ENCODE results near the gene SERGEF.

Gene SERGEF

DNA sequence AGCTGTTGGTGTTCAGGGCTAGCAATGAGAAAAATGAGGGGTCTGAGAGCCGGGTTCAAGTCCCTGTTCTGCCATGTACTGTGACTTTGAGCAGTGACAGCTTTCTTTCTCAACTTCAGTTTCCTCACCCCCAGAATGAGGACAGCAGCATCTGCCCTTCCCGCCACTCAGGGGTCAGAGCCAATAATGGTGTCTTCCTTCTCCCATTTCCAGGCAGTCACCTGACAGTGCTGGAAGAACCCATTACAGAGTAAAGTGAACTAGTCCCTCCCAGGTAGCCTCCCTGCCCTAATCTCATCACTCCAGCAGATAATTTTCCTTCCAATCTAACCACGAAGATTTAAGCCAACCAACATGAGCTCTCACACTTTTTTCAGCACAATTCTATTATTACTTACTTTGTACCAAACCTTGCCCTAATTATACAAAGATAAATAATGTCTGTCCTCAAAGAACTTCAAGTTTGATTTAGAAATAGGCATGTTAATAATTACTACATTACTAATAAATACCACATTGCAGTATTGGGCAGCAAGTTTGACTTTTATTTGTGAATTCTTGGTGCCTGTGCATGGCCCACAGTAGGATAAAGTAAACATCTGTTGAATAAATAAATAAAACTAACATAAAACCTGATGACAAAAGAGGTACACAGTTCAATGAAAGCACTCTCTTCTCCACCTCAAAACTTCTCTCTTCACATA is 61.0 kb downstream of the SERGEF start:
- no peak for DNase-seq (ENCODE audit: low read depth)

DNA sequence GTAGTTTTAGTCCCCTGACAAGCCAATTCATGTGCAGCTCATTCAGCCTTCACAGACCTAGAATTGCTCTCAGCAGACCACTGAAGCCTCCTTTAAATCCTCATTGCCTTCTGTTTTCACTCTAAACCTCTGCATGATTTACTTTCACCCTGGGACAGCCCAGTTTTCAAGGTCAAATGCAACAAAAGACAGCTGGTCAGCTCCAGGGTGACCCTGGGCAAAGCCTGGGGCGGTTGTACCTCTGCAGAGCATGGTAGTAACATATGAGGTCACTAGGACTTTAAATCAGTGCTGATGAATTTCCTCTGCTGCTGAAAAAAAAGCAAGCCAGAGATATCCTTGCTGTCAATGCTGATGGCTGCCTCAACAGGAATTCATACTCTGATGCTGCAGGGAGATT is 62.2 kb downstream of the SERGEF start:
- DNase-seq (ENCODE audit: low read depth): no peak

DNA sequence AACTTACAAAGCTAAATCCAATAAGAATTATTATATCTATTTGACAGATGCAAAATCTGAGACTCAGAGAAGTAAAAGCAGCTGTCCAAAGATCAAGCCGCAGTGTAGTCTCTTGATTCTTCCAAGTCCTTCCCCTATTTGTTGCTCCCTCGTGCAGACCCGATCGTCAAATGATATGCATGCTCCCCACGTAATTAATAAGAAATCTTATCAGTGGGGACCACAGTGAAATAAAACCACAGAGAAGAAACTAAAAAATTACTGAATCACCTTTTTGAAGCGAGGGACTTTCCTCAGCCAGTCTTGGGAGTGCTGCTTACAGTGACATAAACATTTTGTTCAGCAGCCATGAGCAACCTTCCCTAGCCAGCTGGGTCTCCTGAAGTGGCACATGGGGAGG is 64.6 kb downstream of the SERGEF start:
- DNase-seq (ENCODE audit: low read depth): no peak

DNA sequence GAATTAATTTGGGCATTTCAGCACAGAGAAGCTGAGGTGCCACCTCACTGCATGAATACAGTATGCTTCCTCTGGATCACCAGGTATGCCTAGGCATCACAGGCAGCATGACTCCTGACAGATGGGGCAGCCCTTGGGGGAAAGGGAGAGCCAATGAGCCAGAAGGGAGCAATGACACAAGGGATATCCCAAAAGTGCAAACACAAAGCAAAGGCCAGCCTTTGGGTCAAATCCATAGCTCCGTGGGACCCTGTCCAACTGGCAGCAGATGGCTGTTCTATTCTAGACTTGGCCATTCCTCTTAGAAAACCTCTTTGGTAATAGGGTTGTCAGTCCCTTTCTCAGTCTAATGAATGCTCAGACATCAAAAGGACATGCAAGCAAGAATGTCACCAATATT is 73.3 kb downstream of the SERGEF start:
- no peak for DNase-seq (ENCODE audit: low read depth)

DNA sequence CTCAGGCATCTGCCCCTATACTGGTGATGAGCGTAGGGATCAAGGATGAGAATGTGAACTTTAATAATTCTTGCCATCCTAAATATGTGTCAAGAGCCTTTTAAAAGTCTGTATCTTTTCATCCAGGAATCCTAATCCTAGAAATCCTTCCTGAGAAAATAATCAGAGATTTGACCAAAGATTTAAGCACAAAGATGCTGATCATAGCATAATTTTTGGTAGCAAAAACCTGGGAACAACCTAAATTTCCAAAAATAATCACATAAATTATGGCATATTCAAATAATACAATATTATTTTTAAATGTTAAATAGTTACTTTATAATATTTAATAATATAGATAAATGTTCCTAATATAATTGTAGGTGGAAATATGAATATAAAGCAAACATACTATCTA is 76.1 kb downstream of the SERGEF start:
- DNase-seq (ENCODE audit: low read depth): no peak

DNA sequence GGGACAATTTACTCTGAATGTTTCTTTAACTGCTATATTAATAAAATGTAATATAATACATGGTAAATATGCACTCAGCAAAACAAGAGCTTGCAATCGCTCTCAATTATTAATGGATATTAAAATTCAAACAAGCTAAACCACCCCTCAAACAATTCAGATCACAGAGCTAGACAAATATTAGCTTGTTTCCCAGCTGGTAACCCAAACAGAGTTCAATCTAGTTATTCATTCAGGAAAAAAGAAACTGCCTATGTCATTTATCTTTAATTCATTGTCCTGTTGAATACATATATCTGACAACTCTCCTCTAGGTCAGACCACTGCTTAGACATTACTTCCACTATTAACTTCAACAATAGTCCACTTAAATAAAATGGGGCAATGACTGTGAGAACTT is 78.7 kb downstream of the SERGEF start:
- no peak for DNase-seq (ENCODE audit: low read depth)

DNA sequence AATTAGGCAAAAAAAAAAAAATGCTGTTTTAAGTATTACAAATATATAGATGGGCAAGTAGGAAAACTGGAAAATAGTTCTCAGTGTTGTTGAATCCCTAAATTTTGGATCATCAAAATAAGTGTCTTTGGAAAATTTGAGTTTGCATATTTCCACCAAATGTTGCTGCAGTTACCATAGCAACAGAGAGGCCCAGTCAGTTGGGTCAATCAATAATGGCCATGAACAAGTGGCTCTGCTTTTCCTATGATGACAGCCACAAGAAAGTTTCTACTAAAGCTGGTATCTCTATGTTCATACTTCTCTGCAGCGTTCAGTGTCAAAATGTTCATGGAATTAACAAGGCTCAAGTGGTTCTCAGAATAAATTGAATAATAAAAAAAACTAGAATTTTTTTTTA is 79.1 kb downstream of the SERGEF start:
- no peak for DNase-seq (ENCODE audit: low read depth)

DNA sequence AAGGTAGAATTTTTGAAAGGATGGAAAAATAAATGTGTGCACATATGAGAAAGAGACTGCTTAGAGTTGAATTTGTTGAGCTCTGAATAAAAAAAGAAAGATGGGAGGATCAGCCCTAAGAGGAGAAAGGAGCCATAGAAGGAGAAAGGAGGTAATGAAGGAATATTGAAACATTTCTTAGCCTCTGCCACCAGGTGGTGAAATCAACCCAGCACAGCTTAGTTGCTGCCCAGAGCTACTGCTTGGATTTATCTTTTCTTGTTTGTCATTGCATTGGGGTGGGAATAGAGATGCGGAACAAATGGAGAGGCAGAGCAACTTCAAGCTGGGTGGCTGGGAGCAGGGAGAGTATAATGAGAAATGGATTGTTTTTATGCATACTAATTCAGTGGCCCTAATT is 80.4 kb downstream of the SERGEF start:
- no peak for DNase-seq (ENCODE audit: low read depth)

DNA sequence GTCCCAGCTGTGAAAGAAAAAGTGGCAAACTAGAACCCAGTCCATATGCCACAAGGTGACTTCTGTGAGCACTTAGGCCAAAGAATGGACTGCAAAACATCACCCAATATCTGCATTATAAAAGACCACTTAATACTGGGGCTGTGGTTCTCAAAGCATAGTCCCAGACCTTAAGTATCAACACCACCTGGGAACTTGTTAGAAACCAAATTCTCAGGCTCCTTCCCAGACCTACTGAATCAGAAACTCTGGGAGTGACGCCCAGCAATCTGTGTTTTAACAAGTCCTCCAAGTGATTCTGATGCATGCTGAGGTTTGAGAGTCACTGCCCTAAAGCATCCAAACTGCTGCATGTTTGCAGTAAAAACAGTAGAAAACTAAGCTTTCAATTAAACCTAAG is 81.3 kb downstream of the SERGEF start:
- DNase-seq (ENCODE audit: low read depth): no peak

DNA sequence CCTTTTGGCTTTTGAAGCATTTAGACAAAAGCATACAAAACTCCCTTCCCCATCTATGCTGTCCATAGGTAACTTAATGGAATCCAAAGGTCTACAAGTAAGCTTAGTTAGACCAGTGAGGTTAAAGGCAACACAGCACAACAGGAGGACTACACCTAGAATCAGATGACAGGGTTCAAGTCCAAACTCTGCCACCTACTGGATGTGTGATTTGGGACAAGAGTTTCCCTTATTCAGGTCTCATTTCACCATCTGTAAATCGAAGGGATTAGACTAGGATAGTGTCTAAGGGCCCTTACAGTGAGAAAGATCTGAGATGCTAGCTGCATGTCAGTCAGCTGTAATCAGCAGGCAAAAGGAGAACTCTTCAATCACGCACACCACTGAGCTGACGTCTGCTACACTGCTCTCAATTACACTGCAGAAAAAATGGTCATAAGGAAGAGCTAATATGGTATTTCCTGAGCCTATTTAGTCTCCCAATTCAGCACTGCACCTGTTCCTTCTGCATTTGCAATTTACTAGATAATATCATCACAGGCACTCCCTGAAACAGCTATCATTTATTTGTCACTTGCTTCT is 82.2 kb downstream of the SERGEF start:
- DNase-seq (ENCODE audit: low read depth): no peak

DNA sequence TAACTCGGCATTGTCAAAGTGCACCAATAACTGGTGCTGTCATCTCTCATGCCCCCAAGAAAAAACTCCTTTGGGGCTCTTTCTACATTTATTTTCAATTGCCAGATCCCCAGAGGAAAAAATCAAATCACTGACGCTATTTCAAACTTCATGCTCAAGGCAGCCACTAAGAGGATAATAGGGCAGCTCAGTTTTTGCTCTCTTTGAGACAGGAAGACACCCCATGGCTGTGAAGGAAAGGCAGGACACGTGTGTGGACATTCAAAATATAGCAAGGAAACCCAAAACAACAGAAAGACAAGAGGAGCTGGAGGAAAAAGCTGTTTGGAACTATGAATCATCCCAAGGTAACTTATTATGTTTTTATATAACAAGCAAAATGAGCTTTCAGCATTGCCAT is 83.7 kb downstream of the SERGEF start:
- no peak for DNase-seq (ENCODE audit: low read depth)

DNA sequence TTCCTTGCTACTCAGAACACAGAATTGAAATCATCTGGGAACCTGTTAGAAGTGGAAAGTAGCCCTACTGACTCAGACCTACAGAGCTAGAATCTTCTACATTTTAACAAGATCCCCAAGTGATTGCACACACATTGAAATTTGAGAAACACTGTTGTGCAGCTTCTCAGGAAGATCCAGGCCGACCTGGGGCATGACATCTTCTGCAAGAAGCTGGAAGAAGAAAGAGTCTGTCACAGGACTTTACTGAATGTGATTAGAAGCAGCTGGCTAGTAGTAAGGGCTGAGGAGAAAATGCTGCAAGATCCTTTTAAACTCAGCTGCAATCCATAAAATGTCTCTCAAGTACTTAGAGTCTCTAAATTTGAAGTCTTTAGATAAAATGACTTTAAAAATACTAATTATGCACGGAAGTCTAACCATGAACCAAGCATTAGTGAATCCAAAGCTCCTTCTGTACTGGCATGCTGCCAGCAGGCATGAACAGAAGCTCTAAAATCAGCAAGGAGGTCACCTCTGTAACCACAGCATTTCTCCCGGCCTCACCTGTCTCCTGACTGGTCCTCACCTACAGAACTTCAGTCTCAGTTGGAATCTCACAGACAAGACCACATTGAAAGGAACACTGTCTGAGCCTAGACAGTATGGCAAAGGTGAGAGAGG is 85.0 kb downstream of the SERGEF start:
- DNase-seq (ENCODE audit: low read depth): peak; percentile 73

DNA sequence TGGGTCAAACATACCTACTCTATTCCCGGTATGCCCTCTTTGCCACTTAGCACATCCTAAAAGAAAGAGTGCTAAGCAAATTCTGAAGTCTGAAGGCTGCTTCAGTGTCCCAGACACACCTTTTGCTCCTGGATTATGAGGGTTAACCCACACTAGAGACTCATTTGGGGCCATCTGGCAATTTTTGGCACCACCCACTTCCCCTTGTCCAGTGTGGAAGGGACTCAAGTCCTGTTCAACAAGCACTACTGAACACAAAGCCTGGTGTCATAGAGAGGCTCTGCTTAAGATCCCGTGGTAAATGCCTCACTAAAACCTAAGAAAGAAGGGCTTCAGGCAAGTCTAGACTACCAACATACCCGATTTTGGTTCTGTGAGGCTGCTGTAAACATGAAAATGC is 85.8 kb downstream of the SERGEF start:
- no peak for DNase-seq (ENCODE audit: low read depth)

DNA sequence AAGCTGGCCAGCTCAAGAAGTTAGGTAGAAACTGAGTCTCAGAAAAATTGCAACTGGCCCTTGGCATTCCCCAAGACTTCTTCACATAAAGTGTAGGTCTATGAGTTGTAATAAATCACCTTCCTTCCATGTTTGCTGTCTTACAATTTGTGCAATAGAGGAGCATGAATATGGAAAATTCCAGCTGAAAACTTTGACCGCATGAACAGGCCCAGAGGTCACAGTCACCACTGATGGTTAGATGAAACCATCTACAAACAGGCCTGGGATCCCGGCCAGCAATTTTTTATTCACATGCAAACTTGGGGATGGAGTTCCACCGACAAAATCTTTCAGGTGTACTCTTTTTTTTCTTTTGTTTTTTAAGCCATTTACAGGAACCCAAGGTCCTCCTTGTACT is 88.1 kb downstream of the SERGEF start:
- no peak for DNase-seq (ENCODE audit: low read depth)

DNA sequence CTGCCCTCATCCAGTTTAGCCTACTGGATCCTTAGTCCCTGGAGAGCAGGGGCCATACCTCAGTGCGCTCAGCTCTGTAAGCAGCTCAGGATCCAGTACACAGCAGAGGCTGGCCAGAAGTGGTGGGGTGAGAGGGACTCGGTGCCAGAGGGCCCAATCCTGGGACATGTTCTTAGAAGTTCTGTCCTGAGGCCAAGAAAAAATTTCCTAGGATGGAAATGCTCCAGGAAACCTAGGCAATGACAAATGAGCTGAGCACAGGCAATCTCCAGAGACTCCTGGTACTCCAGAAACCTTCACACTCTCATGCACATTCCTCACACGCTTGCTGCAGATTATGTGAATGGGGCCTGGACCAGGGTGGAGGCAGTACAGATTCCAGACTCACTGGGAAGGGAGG is 89.6 kb downstream of the SERGEF start:
- DNase-seq (ENCODE audit: low read depth): no peak

DNA sequence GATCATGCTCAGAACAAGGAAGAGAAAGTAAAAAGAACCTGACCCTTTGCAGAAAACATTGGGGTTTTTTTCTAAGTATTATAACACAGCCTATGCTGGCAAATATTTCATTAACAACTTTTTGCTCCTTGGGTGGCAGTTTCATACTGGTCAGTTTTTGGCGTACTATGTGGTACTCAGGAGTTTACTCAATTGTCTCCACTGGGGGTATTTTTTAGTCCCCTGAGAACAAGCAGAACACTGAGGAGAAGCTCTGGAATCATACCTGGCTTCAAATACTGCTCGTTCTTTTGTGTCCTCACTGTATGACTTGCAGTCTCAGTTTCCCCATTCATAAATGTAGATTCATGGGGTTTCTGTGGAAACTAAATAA is 90.4 kb downstream of the SERGEF start:
- DNase-seq (ENCODE audit: low read depth): no peak

DNA sequence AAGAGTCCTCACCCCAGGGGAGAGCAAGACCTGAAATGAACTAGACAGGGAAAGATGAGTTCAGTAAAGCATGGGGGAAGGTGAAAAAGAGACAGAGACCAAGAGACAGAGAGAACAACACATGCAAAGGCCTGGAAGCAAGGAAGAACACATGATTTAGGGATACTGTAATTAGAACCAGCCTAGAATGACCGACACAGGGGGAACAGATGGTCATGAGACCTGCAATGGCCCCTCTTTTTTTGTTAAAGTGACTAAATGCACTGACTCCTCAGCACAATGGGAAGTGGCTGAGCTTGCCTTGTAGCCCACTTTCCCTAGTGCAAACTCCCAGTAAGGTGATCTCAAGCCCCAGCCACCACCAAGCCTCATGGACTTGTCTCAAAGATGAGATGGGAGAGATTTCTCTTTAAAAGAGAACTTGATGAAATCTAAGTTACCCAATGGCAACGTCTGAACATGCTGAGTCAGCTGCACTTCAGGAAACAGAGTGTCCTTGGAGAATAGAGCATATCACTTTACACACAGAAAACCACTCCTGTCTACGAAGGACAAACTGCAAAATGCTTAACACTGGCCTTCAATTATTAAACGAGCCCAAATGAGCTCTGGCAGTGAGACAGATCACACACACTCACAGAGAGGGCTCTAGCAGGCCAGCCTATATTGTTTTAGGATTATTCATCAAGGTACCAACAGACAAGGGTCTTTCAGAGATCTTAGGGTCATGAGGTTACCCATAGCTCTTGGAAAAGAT is 91.0 kb downstream of the SERGEF start:
- peak; percentile 81 for DNase-seq (ENCODE audit: low read depth)

DNA sequence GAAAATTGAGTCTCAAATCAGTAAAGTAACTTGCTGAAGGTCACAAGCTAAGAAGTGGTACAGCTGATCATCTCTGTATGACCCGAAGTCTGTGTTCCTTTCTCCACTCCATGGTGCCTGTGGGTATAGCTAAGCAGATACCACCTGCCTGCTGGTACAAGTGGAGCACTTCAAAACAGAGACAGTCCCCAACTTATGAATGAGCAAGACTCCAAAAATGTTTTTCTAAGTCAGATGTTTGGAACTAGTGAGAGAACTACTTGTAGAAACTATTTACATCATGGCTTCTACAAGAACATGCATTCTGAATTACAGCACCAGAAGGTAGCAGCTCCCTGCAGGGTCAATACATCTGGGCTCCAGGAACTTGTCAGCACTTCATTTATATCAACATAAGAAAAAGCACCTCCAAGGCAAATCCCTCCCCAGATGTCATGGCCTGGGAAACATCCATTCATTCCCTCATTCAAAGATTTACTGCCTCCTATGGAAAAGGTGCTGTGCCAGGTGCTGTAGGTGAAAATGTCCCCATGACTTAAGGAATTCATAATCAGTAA is 94.7 kb downstream of the SERGEF start:
- DNase-seq (ENCODE audit: low read depth): no peak

DNA sequence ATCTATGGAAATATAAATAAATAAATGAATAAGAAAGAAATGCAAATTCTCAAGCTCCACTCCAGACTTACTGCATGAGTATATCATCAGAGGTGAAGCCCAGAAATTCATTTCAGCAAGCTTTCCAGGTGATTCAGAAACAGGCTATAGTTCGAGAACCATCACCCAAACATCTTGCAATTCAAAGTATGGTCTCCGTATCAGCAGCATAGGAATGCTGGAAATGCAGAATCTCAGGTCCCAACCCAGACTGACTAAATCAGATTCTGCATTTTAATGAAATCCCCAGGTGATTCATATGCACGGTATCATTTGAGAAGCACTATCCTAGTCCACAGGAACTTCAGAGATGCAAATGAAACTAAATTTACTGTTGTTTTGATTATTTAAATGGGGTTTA is 95.3 kb downstream of the SERGEF start:
- DNase-seq (ENCODE audit: low read depth): no peak

DNA sequence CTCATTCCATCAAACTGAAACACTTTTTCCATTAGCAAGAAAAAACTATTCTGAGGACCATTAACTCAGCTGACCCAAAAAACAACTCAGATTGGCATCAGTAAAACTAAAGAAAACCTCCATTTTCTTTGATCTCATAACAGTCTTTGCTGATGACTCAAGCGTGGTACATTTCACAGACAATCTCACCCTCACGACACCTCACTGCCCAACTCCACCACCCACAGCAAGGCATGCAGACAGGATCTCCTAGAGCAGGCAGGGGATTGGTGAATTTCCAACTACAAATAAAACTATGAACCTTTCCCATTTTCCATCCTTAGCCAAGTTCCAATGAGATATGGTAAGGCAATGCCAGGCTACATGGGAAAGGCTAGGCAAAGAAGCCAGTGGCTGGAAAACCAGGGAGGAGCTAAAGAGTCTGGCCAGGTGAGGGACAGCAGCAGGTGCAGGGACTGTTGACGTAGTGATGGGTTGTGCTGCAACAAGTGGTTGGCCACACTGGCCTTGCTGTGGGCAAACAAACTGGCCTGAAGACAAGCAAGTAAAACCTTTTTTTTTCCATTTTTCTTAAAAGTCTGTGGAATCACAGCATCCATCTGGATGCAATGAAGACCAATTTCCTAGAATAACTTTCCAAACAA is 97.2 kb downstream of the SERGEF start:
- DNase-seq (ENCODE audit: low read depth): no peak

DNA sequence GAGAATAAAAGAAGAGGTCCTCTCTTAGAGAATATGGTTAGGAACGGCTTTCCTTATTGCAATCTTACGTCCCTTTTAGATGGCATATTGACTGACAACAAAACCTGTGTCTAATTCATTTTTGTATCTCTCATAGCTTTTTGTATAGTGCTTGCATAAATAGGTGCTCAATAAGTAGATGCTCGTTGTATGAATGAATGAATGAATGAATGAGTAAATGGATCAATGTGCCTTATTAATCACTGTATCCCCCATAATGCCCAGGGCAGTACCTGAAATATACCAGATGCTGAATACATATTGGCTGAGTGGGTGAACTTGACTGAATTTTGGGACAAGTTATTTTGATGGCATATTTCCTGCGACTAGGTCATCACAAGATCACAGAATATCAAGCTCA is 97.9 kb downstream of the SERGEF start:
- DNase-seq (ENCODE audit: low read depth): no peak

DNA sequence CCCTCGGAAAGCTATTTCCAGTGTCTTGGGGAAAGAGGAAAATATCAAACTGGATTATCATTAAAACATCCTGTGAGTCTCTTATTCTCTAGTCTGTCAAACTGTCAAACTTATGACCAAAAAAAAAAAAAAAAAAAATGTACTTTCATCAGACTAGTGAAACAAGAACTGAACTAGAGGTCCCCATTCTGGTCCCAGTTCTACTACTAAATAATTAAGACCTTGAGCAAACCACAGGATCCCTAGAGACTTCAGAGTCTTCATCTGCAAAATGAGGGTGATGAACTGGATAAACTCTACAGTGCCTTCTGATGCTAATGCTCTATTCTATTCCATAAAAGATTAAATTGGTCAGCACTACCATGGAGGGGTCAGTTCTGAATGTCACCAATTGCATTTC is 105.8 kb downstream of the SERGEF start:
- no peak for DNase-seq (ENCODE audit: low read depth)
